Bronchial epithelial cell (primary cell): Measurements from ENCODE around the gene TUBGCP2. TPM values are rescaled to one million over a fixed set of nuclear protein-coding genes. Genes with fewer than 3 reads are reported as not detected.

Experiments
- DNase-seq: peaks from one replicate; pipeline ENCODE4 v3.0.0-alpha.2; 2010; ENCODE audit warnings: low read depth
- FAIRE-seq: peaks from 2 replicates; lab custom pipeline; 2011; peaks lifted over from hg19 to GRCh38; lab: Jason Lieb, UNC
- H3K27me3 ChIP-seq: 2 replicates; pipeline ENCODE4 v1.5.1; 2011; ENCODE audit warnings: low read length; ENCODE audit not compliant: control insufficient read depth, insufficient read depth
- H3K36me3 ChIP-seq: 2 replicates; pipeline ENCODE4 v1.5.1; 2011; ENCODE audit warnings: low read length; ENCODE audit not compliant: control insufficient read depth, insufficient read depth
- H3K4me3 ChIP-seq: 2 replicates; pipeline ENCODE4 v1.5.1; 2011; ENCODE audit warnings: mild to moderate bottlenecking, low read depth, low read length, control low read depth
- CTCF ChIP-seq: IDR thresholded peaks from 2 replicates; pipeline ENCODE4 v1.5.1; 2011; ENCODE audit warnings: mild to moderate bottlenecking, moderate library complexity, low read length, control low read depth, inconsistent platforms; ENCODE audit not compliant: insufficient read depth, severe bottlenecking
- total RNA-seq: library from RNA; depleted of rRNA; stranded (reverse); fragments of >200 nt; gene quantifications from 2 replicates; pipeline ENCODE4 v1.2.1, GENCODE V29; 2014

TUBGCP2 gene
- 42.4 and 43.3 TPM in 2 replicates for total RNA-seq

GRCh38 chr10:133308421-133309099 is at the start of gene TUBGCP2, which contains the start of gene ZNF511:
TSS of gene TUBGCP2 (minus strand) at chr10:133308872. CDS start at chr10:133302941, 5,931 bp downstream.
TSS of gene ZNF511 (plus strand) at chr10:133308914. CDS start at chr10:133308944, 30 bp downstream.
- H3K27me3 ChIP-seq = no peaks in the 10 kb centered on the region
- peaks cover 3% of the 10 kb centered on the region for H3K36me3 ChIP-seq
- FAIRE-seq = no peak
- peak; percentile 62 for DNase-seq
- peak within 1 kb of the TSS; percentile 93 for H3K4me3 ChIP-seq
- TF ChIP-seq CTCF = peak; percentile 38

DNA sequence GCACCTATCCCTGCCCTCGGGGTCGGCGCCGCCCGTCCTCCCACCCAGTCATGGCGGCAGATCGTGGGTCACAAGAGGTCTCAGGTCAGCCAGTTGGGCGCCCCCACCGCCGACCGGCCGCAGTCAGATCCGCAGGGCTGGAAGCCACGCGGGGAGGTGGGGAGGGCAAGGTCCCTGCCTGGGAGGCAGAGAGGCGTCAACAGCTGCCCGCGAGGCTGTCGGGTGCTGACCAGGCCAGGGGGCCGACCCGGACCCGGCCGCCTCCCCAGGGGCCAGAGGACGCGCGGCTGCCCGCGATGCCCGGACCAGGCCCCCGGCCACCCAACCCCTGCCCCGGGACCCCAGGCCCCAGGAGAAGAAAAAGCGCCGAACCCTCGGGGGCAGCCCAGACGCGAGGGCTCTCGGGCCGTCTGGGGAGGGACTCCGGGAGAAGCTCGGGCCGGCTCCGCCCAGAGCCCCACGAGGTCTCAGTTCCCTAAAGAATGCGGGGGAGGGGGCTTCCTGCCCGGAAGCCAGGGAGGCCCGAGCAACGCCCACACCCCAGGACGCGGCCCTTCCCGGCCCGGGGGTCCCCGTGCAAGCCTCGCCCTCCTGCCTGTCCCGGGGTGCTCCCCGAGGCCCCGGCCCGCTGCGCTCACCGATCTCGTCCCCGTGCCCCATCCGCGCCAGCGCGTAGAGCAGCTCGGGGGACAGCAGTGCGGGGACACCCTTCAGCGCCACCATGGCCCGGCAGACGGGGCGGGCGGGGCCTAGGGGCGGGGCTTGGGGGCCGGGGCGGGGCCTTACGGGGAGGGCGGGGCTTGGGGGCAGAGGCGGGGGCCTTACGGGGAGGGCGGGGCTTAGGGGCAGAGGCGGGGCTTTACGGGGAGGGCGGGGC is 48.9 kb upstream of the TUBGCP2 start, which contains the start of gene FUOM:
Gene FUOM, minus strand, starts transcription at position 735 of the 877 bp plus-strand sequence. Its CDS starts 12 bp downstream, at position 723.
- Histone ChIP-seq H3K36me3 (peaks cover 2% of the 10 kb centered on the region), H3K4me3 (peak within 1 kb of the TSS; percentile 52), H3K27me3 (no peaks in the 10 kb centered on the region)
- no peak for FAIRE-seq
- DNase-seq = no peak
- TF ChIP-seq CTCF = no peak

- Histone ChIP-seq H3K4me3 (peak overlapping the region; percentile 52), H3K27me3 (no peaks in the 10 kb centered on the region), H3K36me3 (no peaks in the 10 kb centered on the region)
- FAIRE-seq = no peak
- no peak for TF ChIP-seq CTCF
- DNase-seq = no peak
These were observed 48.0 kb upstream of the TUBGCP2 start for GRCh38 chr10:133356549-133357284.

GRCh38 chr10:133355991-133356390 is 47.3 kb upstream of the TUBGCP2 start:
- no peak for DNase-seq
- no peak overlapping the region for H3K4me3 ChIP-seq
- H3K27me3 ChIP-seq = no peaks in the 10 kb centered on the region
- no peak for TF ChIP-seq CTCF
- no peak for FAIRE-seq
- no peaks in the 10 kb centered on the region for H3K36me3 ChIP-seq

DNA sequence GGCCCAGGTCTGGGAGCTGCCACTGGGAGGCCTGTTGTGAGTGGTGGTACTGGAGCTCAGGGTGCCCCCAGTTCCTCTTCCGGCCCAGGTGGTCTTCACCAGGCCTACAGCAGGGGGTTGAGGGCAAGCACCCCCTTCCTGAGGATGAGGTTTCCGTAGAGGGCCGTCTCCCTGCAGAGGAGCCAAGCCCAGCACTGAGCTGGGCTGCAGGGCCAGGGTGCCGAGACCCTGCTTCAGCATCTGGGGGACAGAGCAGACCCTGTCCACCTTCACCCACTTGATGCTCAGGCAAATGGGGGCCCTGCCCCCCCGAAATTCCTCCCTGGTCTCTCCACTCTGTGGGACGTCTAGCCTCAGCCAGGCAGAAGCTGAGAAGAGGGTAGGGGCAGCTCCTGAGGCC is 46.6 kb upstream of the TUBGCP2 start:
- no peak for DNase-seq
- Histone ChIP-seq H3K4me3 (no peak overlapping the region), H3K27me3 (no peaks in the 10 kb centered on the region), H3K36me3 (no peaks in the 10 kb centered on the region)
- FAIRE-seq = no peak
- TF ChIP-seq CTCF = no peak
